ENCODE measurements around the gene ANKRD6. TPM values are rescaled to one million over a fixed set of nuclear protein-coding genes. Genes with fewer than 3 reads are reported as not detected.
A peak's percentile ranks its signal among the peaks of the same experiment; 100 is the strongest.

ANKRD6 gene
- polyA plus RNA-seq, 3 donors = 0.93 to 3.0 (median 1.2) TPM

GRCh38 chr6:89661559-89661958, 228.6 kb downstream of the ANKRD6 start:
- Mint-ChIP-seq H3K9me3 (no peaks in the 10 kb centered on the region), H3K27me3 (ENCODE audit: low read depth in 3 of 3) (peaks cover 0 to 5% (median 0%) of the 10 kb centered on the region in 3 donors), H3K27ac (peak overlapping the region in 1 of 7 donors; percentile 68), H3K36me3 (peaks cover 72 to 79% of the 10 kb centered on the region in 2 donors), H3K4me1 (no peaks in the 10 kb centered on the region), H3K4me3 (no peak overlapping the region)
- H3K9me3 ChIP-seq (replicated peaks in 1 of 2; ENCODE audit: control insufficient read depth in 1 of 2, insufficient read depth in 1 of 2, low read length in 2 of 2) = no peaks in the 10 kb centered on the region
- no peak overlapping the region for H3K27ac ChIP-seq (ENCODE audit: low read depth in 1 of 2, low read length in 2 of 2)
- no peak for TF ChIP-seq CTCF (IDR thresholded peaks at IDR 0.05)
- no peak overlapping the region for H3K4me2 ChIP-seq (replicated peaks; ENCODE audit: extremely low read depth, low read length, poor library complexity, severe bottlenecking)
- H3K27me3 ChIP-seq (ENCODE audit: control insufficient read depth in 2 of 2, insufficient read depth in 2 of 2, low read length in 2 of 2) = no peaks in the 10 kb centered on the region
- no peak overlapping the region for H2AFZ ChIP-seq (ENCODE audit: insufficient read depth, low read depth, low read length, poor library complexity, severe bottlenecking)
- intact Hi-C loops (cut with micrococcal nuclease) = no loop called here
- DNase-seq = no peak
- no peak overlapping the region for H3K9ac ChIP-seq (ENCODE audit: insufficient read depth, low read length, poor library complexity, severe bottlenecking)
- no peaks in the 10 kb centered on the region for H3K79me2 ChIP-seq (ENCODE audit: insufficient read depth, low read length)
- no peak overlapping the region for H3K4me3 ChIP-seq (replicated peaks in 1 of 3; ENCODE audit: low read depth in 2 of 3, low read length in 3 of 3)
- H3K4me1 ChIP-seq (ENCODE audit: control insufficient read depth in 1 of 2, insufficient read depth in 2 of 2, low read length in 2 of 2) = no peaks in the 10 kb centered on the region
- no CpG with 5 or more reads among the region's 1 CpG for WGBS (ENCODE audit: insufficient coverage)
- H4K20me1 ChIP-seq (ENCODE audit: insufficient read depth, low read length) = no peaks in the 10 kb centered on the region
- H3K36me3 ChIP-seq (replicated peaks in 1 of 2; ENCODE audit: control insufficient read depth in 1 of 2, insufficient read depth in 2 of 2, low read length in 2 of 2) = peaks cover 58 to 88% of the 10 kb centered on the region in 2 donors

DNA sequence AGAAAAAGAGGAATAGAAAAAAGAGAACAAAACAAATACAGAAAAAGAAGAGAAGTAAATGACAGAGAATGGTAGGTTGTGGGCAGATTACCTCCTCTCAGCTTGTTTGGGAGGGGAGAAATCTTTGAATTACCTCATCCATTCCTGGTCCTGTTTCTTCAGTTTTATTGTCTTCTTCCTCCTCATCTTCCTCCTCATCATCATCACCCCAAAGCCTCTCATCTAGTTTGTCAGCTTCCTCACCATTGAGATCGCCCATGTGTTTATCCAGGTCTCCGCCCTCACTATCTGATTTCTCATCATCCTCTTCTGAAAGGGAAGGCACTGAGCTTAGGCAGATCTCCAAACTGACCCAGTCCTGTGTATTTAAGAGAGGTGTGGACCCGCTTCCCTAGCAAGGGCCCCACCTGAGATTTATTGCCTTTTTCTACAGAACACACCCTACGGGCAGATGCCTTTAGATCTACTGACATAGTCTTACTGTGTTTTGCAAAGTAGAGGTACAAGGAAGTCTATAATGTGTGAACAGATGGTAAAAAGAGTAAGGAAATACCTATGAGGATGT, 229.8 kb downstream of the ANKRD6 start:
- no peaks in the 10 kb centered on the region for H3K79me2 ChIP-seq (ENCODE audit: insufficient read depth, low read length)
- Mint-ChIP-seq H3K9me3 (no peaks in the 10 kb centered on the region), H3K4me1 (no peaks in the 10 kb centered on the region), H3K36me3 (peaks cover 68 to 70% of the 10 kb centered on the region in 2 donors), H3K27me3 (ENCODE audit: low read depth in 3 of 3) (peaks cover 0 to 5% (median 0%) of the 10 kb centered on the region in 3 donors), H3K27ac (no peak overlapping the region), H3K4me3 (no peak overlapping the region)
- H4K20me1 ChIP-seq (ENCODE audit: insufficient read depth, low read length) = no peaks in the 10 kb centered on the region
- H2AFZ ChIP-seq (ENCODE audit: insufficient read depth, low read depth, low read length, poor library complexity, severe bottlenecking) = no peak overlapping the region
- H3K4me3 ChIP-seq (replicated peaks in 1 of 3; ENCODE audit: low read depth in 2 of 3, low read length in 3 of 3) = no peak overlapping the region
- no peaks in the 10 kb centered on the region for H3K27me3 ChIP-seq (ENCODE audit: control insufficient read depth in 2 of 2, insufficient read depth in 2 of 2, low read length in 2 of 2)
- no peaks in the 10 kb centered on the region for H3K4me1 ChIP-seq (ENCODE audit: control insufficient read depth in 1 of 2, insufficient read depth in 2 of 2, low read length in 2 of 2)
- TF ChIP-seq CTCF (IDR thresholded peaks at IDR 0.05) = no peak
- intact Hi-C loops (cut with micrococcal nuclease) = no loop called here
- no peak for DNase-seq
- H3K9me3 ChIP-seq (replicated peaks in 1 of 2; ENCODE audit: control insufficient read depth in 1 of 2, insufficient read depth in 1 of 2, low read length in 2 of 2) = no peaks in the 10 kb centered on the region
- WGBS (ENCODE audit: insufficient coverage) = no CpG with 5 or more reads among the region's 4 CpGs
- no peak overlapping the region for H3K9ac ChIP-seq (ENCODE audit: insufficient read depth, low read length, poor library complexity, severe bottlenecking)
- H3K27ac ChIP-seq (ENCODE audit: low read depth in 1 of 2, low read length in 2 of 2) = no peak overlapping the region
- H3K4me2 ChIP-seq (replicated peaks; ENCODE audit: extremely low read depth, low read length, poor library complexity, severe bottlenecking) = no peak overlapping the region
- H3K36me3 ChIP-seq (replicated peaks in 1 of 2; ENCODE audit: control insufficient read depth in 1 of 2, insufficient read depth in 2 of 2, low read length in 2 of 2) = peaks cover 56 to 88% of the 10 kb centered on the region in 2 donors
